NT2/D1 (cell line): ENCODE data around the gene RBKS.

Experiments
- SUZ12 ChIP-seq: IDR thresholded peaks from 2 replicates; pipeline ENCODE4 v1.6.1; 2011; ENCODE audit not compliant: insufficient read length, insufficient read depth; ENCODE audit errors: extremely low read depth
- YY1 ChIP-seq: IDR thresholded peaks from 2 replicates; pipeline ENCODE4 v1.6.1; 2011; ENCODE audit not compliant: insufficient read length, insufficient read depth

DNA sequence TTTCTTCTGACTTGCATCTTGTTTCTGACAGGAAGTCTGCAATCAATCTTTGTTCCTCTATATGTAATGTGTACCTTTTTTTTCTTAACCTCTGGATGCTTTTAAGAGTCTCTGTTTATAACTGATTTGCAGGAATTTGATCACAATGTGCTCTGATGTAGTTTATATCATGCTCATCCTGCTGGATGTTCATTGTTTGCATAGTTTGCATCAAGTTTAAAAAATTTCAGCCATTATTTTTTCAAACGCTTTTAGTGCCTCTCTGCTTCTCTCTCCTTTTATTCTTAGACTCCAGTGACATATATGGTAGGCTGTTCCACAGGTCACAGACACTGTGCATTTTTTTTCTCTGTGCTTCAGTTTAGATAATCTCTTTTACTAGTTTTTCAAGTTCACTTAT is 23.9 kb downstream of the RBKS start:
- TF ChIP-seq SUZ12 (no peak), YY1 (no peak)
